Muscle layer of colon (tissue), 2 donors: ENCODE results near the gene MDM2.

Source experiments
- H3K27ac ChIP-seq: one replicate; pipeline ENCODE4 v1.7.0; 2013; ENCODE audit warnings: low read depth, mild to moderate bottlenecking, low read length, moderate library complexity
- H3K27me3 ChIP-seq, 2 donors: one replicate each; pipeline ENCODE4 v1.7.0; 2013; ENCODE audit warnings: low read length in 2 of 2, mild to moderate bottlenecking in 2 of 2; ENCODE audit not compliant: insufficient read depth in 2 of 2, control insufficient read depth in 1 of 2
- H3K36me3 ChIP-seq: one replicate; pipeline ENCODE4 v1.7.0; 2013; ENCODE audit warnings: mild to moderate bottlenecking, low read length; ENCODE audit not compliant: insufficient read depth
- H3K4me1 ChIP-seq: one replicate; pipeline ENCODE4 v1.7.0; 2013; ENCODE audit warnings: mild to moderate bottlenecking, low read length; ENCODE audit not compliant: insufficient read depth
- H3K4me3 ChIP-seq, 2 donors: one replicate each; pipeline ENCODE4 v1.7.0; 2013; ENCODE audit warnings: low read length in 2 of 2, low read depth in 1 of 2, mild to moderate bottlenecking in 1 of 2, moderate library complexity in 1 of 2
- H3K9ac ChIP-seq: one replicate; pipeline ENCODE4 v1.7.0; 2013; ENCODE audit warnings: low read length
- H3K9me3 ChIP-seq: one replicate; pipeline ENCODE4 v1.7.0; 2013; ENCODE audit warnings: mild to moderate bottlenecking, low read length
- donor health status: abdominal sarcoma.
- donor health status: Adenocarcinoma of cecum.

MDM2 gene

DNA sequence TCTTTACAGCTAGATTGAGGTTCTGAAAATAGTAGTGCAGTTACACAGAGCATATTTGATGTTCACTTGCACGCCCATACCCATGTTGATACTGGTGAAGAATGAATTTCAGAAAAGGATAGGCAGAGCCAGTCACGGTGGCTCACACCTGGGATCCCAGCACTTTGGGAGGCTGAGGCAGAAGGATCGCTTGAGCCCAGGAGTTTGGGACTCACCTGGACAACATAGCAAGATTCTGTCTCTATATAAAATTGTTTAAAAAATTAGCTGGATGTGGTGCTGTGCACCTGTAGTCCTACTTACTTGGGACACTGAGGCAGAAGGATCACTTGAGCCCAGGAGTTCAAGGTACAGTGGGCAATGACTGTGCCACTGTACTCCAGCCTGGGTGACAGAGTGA lies 56.6 kb downstream of the MDM2 start:
- H3K36me3 ChIP-seq: no peaks in the 10 kb centered on the region
- H3K27ac ChIP-seq: no peak overlapping the region
- H3K9me3 ChIP-seq: no peaks in the 10 kb centered on the region
- no peaks in the 10 kb centered on the region for H3K4me1 ChIP-seq
- H3K9ac ChIP-seq: no peak overlapping the region
- H3K27me3 ChIP-seq: no peaks in the 10 kb centered on the region
- no peak overlapping the region for H3K4me3 ChIP-seq

DNA sequence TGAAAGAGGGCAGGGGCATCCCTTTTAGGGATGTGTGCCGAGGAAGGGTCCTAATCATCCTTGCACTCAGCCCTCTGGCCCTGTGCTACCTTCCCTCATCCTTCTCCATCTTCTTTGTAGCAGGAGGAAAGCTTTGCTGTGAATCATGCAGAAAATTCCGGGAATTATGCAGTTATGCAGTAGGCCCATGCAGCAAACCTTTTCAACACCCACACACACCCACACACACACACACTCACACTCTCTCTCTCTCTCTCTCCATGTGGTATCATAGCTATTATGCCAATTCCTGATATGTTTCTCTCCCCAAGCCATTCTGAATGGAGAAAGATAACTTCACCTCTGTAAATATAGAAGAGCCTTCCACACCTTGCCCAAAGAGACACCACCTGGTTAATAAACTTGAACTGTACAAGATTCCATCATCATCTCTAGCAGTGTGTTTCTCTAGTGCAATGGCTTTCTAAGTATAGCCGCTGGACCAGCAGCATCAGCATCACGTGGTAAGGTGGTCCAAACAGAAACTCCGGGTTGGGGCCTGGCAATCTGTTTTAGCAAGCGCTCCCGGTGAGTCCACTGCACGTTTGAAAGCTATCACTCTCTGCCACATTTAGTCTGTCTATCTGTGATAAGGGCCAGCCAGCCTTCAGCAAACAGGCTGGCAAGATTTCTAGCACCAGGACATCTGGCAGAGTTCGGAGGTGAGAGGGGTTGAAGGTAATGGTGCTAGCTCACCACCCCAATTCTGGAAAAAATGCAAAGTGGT lies 57.6 kb downstream of the MDM2 start:
- Histone ChIP-seq H3K4me1 (no peaks in the 10 kb centered on the region), H3K9me3 (no peaks in the 10 kb centered on the region), H3K4me3 (no peak overlapping the region), H3K27me3 (no peaks in the 10 kb centered on the region), H3K9ac (no peak overlapping the region), H3K27ac (no peak overlapping the region), H3K36me3 (no peaks in the 10 kb centered on the region)

DNA sequence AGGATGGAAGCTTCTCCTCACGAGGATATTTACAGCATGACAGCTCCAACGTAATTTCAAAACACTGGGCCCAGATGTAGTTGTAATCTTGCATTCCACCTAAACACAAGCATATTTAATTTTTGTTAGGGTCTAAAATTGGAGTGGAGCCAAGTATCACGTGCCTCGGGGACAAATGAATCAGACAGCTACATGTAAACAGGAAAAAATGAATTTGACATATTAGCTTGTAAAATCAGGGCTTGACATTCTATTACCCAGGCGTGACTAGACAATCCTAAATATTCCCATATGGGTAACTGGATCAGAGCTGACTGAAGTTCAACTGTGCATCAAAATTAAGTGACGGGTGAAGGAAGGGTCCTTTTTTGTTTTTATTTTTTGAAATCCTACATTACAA lies 59.0 kb downstream of the MDM2 start:
- no peak overlapping the region for H3K9ac ChIP-seq
- H3K27ac ChIP-seq: no peak overlapping the region
- H3K36me3 ChIP-seq: no peaks in the 10 kb centered on the region
- no peaks in the 10 kb centered on the region for H3K9me3 ChIP-seq
- H3K4me1 ChIP-seq: no peaks in the 10 kb centered on the region
- H3K27me3 ChIP-seq: no peaks in the 10 kb centered on the region
- H3K4me3 ChIP-seq: no peak overlapping the region

DNA sequence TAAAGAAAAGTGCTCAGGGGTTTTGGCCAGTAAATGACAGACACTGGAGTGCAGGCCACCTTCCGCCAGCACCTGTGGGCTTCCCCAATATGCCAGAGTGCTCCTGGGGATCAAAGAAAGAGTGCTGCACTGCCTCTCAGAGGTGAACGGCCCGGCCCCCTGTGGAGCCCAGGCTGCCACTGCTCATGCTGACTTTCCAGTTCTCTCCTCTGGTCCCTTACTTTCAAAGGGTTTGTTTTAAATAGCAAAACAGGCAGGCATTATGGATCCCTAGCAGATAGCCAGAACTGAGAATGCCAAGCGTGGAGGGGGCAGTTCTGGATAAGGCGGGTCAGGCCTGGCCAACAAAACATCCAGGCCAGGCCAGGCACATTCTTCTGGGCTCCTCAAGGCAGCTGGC lies 59.6 kb downstream of the MDM2 start:
- Histone ChIP-seq H3K27me3 (no peaks in the 10 kb centered on the region), H3K9ac (no peak overlapping the region), H3K9me3 (no peaks in the 10 kb centered on the region), H3K4me1 (no peaks in the 10 kb centered on the region), H3K36me3 (no peaks in the 10 kb centered on the region), H3K4me3 (no peak overlapping the region), H3K27ac (no peak overlapping the region)

DNA sequence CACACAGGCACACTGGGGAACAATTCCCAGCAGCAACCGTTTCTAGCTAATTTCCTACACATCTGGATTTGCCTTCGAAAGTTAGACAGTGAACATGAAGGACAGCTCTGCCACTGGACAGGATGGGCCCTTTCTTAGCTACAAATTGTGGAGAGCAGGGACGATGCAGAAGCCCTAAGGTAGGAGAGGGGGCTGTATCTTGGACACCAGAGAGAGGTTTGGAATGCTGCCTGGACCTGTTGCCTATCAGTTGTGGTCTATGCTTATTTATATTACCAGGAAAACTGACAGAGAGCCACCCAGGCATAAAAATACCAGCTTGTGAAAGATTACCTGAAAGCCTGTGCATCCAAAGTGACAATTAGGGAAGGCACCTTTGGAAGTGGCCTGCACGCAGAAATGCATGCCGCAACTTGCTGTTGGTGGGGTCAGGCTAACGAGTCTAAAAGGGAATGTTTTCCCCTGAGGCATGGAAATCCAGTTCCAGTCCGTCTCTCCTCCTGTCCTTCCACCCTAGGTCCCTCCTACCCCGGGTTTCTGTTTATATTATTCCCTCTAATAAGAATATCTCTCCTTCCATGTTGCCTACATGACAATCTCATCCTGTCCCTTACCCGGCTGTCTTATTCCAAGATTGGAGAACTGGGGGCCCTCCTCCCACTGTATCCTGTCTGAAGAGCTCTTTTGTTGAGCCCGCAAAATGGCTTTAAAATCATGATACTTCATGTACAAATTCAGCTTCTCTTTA lies 60.2 kb downstream of the MDM2 start:
- Histone ChIP-seq H3K36me3 (no peaks in the 10 kb centered on the region), H3K27ac (no peak overlapping the region), H3K4me1 (no peaks in the 10 kb centered on the region), H3K9ac (no peak overlapping the region), H3K9me3 (no peaks in the 10 kb centered on the region), H3K27me3 (no peaks in the 10 kb centered on the region), H3K4me3 (no peak overlapping the region)

DNA sequence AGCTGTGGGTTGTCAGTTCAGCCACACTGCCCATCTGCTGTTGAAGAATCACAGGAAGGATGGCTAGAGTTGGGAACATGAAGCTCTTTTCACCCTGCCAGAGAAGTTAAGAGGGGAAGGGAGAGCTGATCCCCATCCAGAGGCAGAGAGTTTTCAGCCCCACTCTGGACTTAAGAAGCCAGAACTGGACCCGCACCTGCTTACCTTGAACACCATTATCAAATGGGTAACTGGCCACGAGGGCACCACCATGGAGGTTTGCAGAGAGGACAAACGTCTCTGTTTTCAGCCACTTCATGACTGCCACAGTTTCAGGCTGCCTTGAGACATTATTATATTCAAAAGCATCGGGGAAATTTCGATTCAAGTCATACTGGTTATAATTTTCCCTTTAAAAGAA lies 62.0 kb downstream of the MDM2 start:
- Histone ChIP-seq H3K9ac (no peak overlapping the region), H3K4me1 (no peaks in the 10 kb centered on the region), H3K9me3 (no peaks in the 10 kb centered on the region)

DNA sequence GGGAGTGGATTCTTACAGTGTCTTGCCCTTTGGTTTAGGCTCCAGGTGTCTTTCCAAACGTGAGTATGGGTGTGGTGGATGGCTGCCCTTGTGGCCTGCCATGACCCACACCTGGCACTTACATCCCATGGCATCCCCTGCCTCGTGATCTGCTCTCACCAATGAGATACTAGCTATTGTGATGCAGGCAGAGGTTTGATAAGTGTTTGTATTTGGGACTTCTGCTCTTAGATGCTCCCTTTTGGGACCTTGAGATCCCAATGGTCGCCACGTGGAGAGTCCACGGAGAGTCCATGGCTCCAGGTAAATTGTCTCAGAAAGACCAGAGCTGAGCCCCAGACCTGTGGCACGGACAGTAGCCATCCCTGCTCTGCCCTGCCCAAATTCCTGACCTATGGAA lies 62.5 kb downstream of the MDM2 start:
- no peaks in the 10 kb centered on the region for H3K36me3 ChIP-seq
- H3K4me3 ChIP-seq: no peak overlapping the region
- no peaks in the 10 kb centered on the region for H3K4me1 ChIP-seq
- no peaks in the 10 kb centered on the region for H3K9me3 ChIP-seq
- H3K9ac ChIP-seq: no peak overlapping the region
- H3K27ac ChIP-seq: no peak overlapping the region
- no peaks in the 10 kb centered on the region for H3K27me3 ChIP-seq

More for the DNA sequence above, 62.0 kb downstream of the MDM2 start:
- Histone ChIP-seq H3K4me3 (no peak overlapping the region), H3K27me3 (no peaks in the 10 kb centered on the region), H3K27ac (no peak overlapping the region), H3K36me3 (no peaks in the 10 kb centered on the region)

DNA sequence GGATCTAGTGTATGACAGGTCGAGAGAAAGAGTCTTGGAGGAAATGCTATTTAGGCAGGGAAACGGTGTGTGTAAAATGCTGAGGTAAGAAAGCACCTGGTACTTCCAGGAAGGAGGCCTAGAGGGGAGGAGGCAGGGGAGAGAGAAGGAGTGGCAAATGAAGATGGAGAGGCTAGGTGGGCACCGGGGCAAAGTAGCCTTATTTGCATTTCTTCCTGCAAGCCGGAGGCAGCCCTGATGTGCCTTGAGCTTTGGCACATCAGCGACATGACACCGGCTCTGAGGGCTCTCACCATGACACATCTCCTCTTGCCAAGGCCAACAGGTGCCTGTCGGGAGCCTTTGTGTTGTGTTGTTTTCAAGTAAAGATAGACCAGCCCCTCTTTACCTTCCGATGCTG lies 63.4 kb downstream of the MDM2 start:
- Histone ChIP-seq H3K4me1 (no peaks in the 10 kb centered on the region), H3K9ac (no peak overlapping the region), H3K36me3 (no peaks in the 10 kb centered on the region), H3K27me3 (no peaks in the 10 kb centered on the region), H3K9me3 (no peaks in the 10 kb centered on the region), H3K27ac (no peak overlapping the region), H3K4me3 (no peak overlapping the region)

DNA sequence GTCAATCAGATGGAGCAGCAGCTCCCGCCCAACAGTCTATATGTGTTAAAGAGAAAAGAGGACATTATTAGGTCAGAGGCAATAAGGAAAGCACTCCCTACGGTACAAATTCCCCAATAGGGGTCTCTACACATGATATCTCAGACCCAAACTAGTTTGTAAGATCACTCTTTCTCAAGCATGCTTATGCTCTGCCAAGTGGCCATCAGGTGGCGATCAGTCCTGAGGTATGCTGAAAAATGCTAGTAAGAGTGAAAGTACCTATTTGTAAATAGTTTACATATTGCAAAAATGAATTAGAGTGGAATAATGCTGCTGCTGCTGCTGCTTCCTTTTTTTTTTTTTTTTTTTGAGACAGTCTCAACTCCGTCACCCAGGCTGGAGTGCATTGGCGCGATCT lies 63.9 kb downstream of the MDM2 start:
- Histone ChIP-seq H3K4me3 (no peak overlapping the region), H3K27me3 (no peaks in the 10 kb centered on the region), H3K9ac (no peak overlapping the region), H3K36me3 (no peaks in the 10 kb centered on the region), H3K9me3 (no peaks in the 10 kb centered on the region), H3K4me1 (no peaks in the 10 kb centered on the region), H3K27ac (no peak overlapping the region)

DNA sequence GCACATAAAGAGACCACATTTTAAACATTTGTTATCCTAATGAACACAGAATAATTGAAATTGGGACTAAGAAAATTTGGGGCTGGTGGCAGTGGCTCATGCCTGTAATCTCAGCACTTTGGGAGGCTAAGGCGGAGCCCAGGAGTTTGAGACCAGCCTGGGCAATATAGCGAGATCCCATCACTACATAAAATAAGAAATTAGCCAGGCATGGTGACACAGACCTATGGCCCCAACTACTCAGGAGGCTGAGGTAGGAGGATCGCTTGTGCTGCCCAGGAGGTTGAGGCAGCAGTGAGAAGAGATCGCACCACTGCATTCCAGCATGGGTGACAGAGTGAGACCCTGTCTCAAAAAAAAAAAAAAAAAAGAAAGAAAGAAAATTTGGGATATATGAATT lies 65.3 kb downstream of the MDM2 start:
- Histone ChIP-seq H3K36me3 (no peaks in the 10 kb centered on the region), H3K27ac (no peak overlapping the region), H3K4me1 (no peaks in the 10 kb centered on the region), H3K4me3 (no peak overlapping the region), H3K9me3 (no peaks in the 10 kb centered on the region), H3K9ac (no peak overlapping the region), H3K27me3 (no peaks in the 10 kb centered on the region)

DNA sequence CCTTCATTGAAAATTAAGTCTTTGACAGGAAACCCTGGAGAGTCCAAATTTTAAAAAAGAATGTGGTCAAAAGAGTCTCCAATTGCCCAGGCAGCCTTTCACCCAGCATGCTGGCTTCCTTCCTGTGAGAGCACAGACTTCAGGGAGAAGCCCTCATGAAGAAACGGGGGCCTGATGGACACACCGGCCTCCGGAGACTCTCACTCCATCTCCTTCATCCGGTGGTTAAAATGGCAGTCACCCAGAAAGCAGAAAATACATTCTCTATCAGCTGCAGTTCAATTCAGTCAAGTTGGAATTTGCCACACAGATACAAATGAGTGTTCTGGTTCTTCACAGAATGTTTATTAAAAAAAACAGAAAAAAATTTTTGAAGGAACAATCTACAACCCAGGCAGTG lies 68.5 kb downstream of the MDM2 start:
- Histone ChIP-seq H3K9ac (no peak overlapping the region), H3K36me3 (no peaks in the 10 kb centered on the region), H3K9me3 (no peaks in the 10 kb centered on the region), H3K4me1 (no peaks in the 10 kb centered on the region), H3K27me3 (no peaks in the 10 kb centered on the region), H3K27ac (no peak overlapping the region), H3K4me3 (no peak overlapping the region)

DNA sequence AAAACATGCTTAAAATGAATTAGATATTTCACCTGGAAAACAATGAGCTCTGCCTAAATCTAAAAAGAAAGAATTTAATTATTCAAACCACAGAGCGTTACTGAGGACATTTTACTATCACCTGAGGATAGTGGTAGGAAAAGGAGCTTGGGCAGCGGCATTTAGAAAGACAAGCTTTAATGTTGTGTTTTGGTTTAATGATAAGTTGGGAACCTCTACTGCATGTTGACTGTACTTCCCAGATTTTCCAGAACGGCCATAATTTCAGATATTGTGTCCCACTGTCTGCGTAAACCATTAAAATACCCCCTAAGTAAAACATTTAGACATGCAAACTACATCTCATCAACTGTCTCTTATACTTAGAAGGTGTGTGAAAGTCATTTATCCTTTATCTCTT lies 69.6 kb downstream of the MDM2 start:
- H3K27ac ChIP-seq: no peak overlapping the region
- H3K4me3 ChIP-seq: no peak overlapping the region
- no peaks in the 10 kb centered on the region for H3K4me1 ChIP-seq
- no peak overlapping the region for H3K9ac ChIP-seq
- no peaks in the 10 kb centered on the region for H3K36me3 ChIP-seq
- no peaks in the 10 kb centered on the region for H3K27me3 ChIP-seq
- no peaks in the 10 kb centered on the region for H3K9me3 ChIP-seq
